ENCODE measurements around the gene DOCK8. TPM values are rescaled to one million over a fixed set of nuclear protein-coding genes. Genes with fewer than 3 reads are reported as not detected.

DOCK8 gene
- total RNA-seq, 1 experiment from 2014 or later = 0.37 TPM

GRCh38 chr9:253539-253938 lies 38.9 kb downstream of the DOCK8 start:
- Histone ChIP-seq H3K27ac (ENCODE audit: low read depth, low read length) (no peak overlapping the region), H2AFZ (ENCODE audit: low read depth, low read length, poor library complexity, severe bottlenecking) (no peak overlapping the region), H3K36me3 (ENCODE audit: control insufficient read depth in 1 of 2, insufficient read depth in 2 of 2, low read length in 2 of 2) (no peaks in the 10 kb centered on the region), H3K9me3 (ENCODE audit: control insufficient read depth in 1 of 2, insufficient read depth in 1 of 2, low read depth in 1 of 2, low read length in 2 of 2) (no peaks in the 10 kb centered on the region), H3K9me2 (ENCODE audit: insufficient read depth) (no peaks in the 10 kb centered on the region), H3K9ac (ENCODE audit: low read length) (no peak overlapping the region), H4K20me1 (ENCODE audit: insufficient read depth) (no peaks in the 10 kb centered on the region), H3K4me3 (replicated peaks in 1 of 2; ENCODE audit: low read depth in 1 of 2, low read length in 2 of 2) (no peak overlapping the region), H3K27me3 (ENCODE audit: insufficient read depth, low read length) (0 out of 2 replicates have a peak, but pooled peaks cover 9% of the 10 kb centered on the region), H3K4me2 (ENCODE audit: low read length) (no peak overlapping the region), H3K4me1 (ENCODE audit: control insufficient read depth in 1 of 2, insufficient read depth in 2 of 2, low read length in 2 of 2) (no peaks in the 10 kb centered on the region), H3K79me2 (ENCODE audit: insufficient read depth, low read length) (no peaks in the 10 kb centered on the region)
- ATAC-seq = no peak
- no TSS peak for BruUV-seq (replicated peaks)
- RAD21 ChIA-PET (ENCODE audit: low non-redundant PET in 1 of 2, low total read pairs in 2 of 2, uncharacterized antibody in 2 of 2, unreplicated experiment in 2 of 2) = no interaction called here
- intact Hi-C loops (cut with micrococcal nuclease) = no loop called here
- CTCF ChIA-PET = no interaction called here
- no peak for DNase-seq (ENCODE audit: low read depth, low spot score)
- POLR2A ChIA-PET = no interaction called here
- TF ChIP-seq SIN3A (IDR thresholded peaks at IDR 0.05; ENCODE audit: low read depth) (no peak), JUND (IDR thresholded peaks at IDR 0.05) (no peak), YY1 (IDR thresholded peaks at IDR 0.05; ENCODE audit: extremely low read depth, insufficient replicate concordance, low read depth, low read length) (no peak), RAD21 (IDR thresholded peaks at IDR 0.05; ENCODE audit: low read depth) (no peak), CEBPB (IDR thresholded peaks at IDR 0.05; ENCODE audit: low read depth) (no peak), SRF (IDR thresholded peaks at IDR 0.05; ENCODE audit: low read depth) (no peak), ELF1 (IDR thresholded peaks at IDR 0.05; ENCODE audit: borderline replicate concordance, low read depth) (no peak), ATF3 (IDR thresholded peaks at IDR 0.05) (no peak)
- TF ChIP-seq, protein P1, sequence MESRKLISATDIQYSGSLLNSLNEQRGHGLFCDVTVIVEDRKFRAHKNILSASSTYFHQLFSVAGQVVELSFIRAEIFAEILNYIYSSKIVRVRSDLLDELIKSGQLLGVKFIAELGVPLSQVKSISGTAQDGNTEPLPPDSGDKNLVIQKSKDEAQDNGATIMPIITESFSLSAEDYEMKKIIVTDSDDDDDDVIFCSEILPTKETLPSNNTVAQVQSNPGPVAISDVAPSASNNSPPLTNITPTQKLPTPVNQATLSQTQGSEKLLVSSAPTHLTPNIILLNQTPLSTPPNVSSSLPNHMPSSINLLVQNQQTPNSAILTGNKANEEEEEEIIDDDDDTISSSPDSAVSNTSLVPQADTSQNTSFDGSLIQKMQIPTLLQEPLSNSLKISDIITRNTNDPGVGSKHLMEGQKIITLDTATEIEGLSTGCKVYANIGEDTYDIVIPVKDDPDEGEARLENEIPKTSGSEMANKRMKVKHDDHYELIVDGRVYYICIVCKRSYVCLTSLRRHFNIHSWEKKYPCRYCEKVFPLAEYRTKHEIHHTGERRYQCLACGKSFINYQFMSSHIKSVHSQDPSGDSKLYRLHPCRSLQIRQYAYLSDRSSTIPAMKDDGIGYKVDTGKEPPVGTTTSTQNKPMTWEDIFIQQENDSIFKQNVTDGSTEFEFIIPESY (IDR thresholded peaks at IDR 0.05; ENCODE audit: extremely low read depth, insufficient replicate concordance, low read length) = no peak

DNA sequence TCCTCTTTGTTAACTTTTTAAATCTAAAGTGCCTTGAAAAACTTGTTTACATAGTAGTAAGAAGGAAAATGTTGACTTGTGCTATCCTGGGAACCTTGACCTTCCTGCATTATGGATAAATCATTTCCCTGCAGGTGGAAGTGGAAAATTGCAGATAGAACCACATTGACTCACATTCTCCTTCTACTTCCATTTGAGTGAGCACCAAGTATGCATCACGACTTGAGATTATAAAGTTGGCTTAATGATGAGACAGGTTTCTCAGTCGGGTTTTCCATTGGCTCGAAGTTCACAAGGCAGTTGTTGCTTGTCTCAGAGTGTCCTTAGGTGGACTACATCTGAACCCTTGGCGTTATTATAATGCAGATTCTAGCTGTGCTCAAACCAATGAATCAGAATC lies 39.9 kb downstream of the DOCK8 start:
- POLR2A ChIA-PET = no interaction called here
- Histone ChIP-seq H2AFZ (ENCODE audit: low read depth, low read length, poor library complexity, severe bottlenecking) (no peak overlapping the region), H3K79me2 (ENCODE audit: insufficient read depth, low read length) (no peaks in the 10 kb centered on the region), H3K9ac (ENCODE audit: low read length) (no peak overlapping the region), H3K4me2 (ENCODE audit: low read length) (no peak overlapping the region), H3K27ac (ENCODE audit: low read depth, low read length) (no peak overlapping the region), H3K9me2 (ENCODE audit: insufficient read depth) (no peaks in the 10 kb centered on the region), H4K20me1 (ENCODE audit: insufficient read depth) (no peaks in the 10 kb centered on the region), H3K4me1 (ENCODE audit: control insufficient read depth in 1 of 2, insufficient read depth in 2 of 2, low read length in 2 of 2) (no peaks in the 10 kb centered on the region), H3K9me3 (ENCODE audit: control insufficient read depth in 1 of 2, insufficient read depth in 1 of 2, low read depth in 1 of 2, low read length in 2 of 2) (no peaks in the 10 kb centered on the region), H3K4me3 (replicated peaks in 1 of 2; ENCODE audit: low read depth in 1 of 2, low read length in 2 of 2) (no peak overlapping the region), H3K36me3 (ENCODE audit: control insufficient read depth in 1 of 2, insufficient read depth in 2 of 2, low read length in 2 of 2) (no peaks in the 10 kb centered on the region), H3K27me3 (ENCODE audit: insufficient read depth, low read length) (0 out of 2 replicates have a peak, but pooled peaks cover 9% of the 10 kb centered on the region)
- ATAC-seq (no peak), DNase-seq (ENCODE audit: low read depth, low spot score) (no peak)
- RAD21 ChIA-PET (ENCODE audit: low non-redundant PET in 1 of 2, low total read pairs in 2 of 2, uncharacterized antibody in 2 of 2, unreplicated experiment in 2 of 2) = no interaction called here
- BruUV-seq (replicated peaks) = no TSS peak
- intact Hi-C loops (cut with micrococcal nuclease) = no loop called here
- no peak for TF ChIP-seq EZH2 (IDR thresholded peaks at IDR 0.05)
- TF ChIP-seq TCF7L2 (IDR thresholded peaks at IDR 0.05; ENCODE audit: borderline replicate concordance, extremely low read depth, insufficient read depth, insufficient read length) = no peak
- no peak for TF ChIP-seq ELF1 (IDR thresholded peaks at IDR 0.05; ENCODE audit: borderline replicate concordance, low read depth)
- no peak for TF ChIP-seq REST (IDR thresholded peaks at IDR 0.05; ENCODE audit: low read depth)
- TF ChIP-seq YY1 (IDR thresholded peaks at IDR 0.05; ENCODE audit: extremely low read depth, insufficient replicate concordance, low read depth, low read length) = no peak
- TF ChIP-seq JUND (IDR thresholded peaks at IDR 0.05) = no peak
- TF ChIP-seq SIN3A (IDR thresholded peaks at IDR 0.05; ENCODE audit: low read depth) = no peak
- no peak for TF ChIP-seq FOSL1 (IDR thresholded peaks at IDR 0.05; ENCODE audit: low read depth)
- TF ChIP-seq POLR2AphosphoS5 (IDR thresholded peaks at IDR 0.05; ENCODE audit: low read depth, low read length) = no peak
- CTCF ChIA-PET = no interaction called here

All from HCT116 (cell line).